PC-3 (cell line): ENCODE results near the gene NUTM2F. TPM values are rescaled to one million over a fixed set of nuclear protein-coding genes. Genes with fewer than 3 reads are reported as not detected.
"Not testable (repeated sequence)": the region's sequence is repeated elsewhere in the genome, so short reads cannot be mapped to it uniquely, and the experiment has no call there.

Source experiments
- ATAC-seq: fragments of 200-7000 bp; cut with Tn5 transposase; 2 replicates; pipeline ENCODE4 v1.9.1; 2020; ENCODE audit warnings: mild to moderate bottlenecking, moderate library complexity
- BruUV-seq: library from RNA; stranded (reverse); fragments of 400-500 nt; replicated peaks from 2 replicates; lab custom pipeline; 2021; lab: Mats Ljungman, UMichigan
- CTCF ChIA-PET: fragments of 300-600 bp; sonication (Branson Sonifier 250); formaldehyde crosslinking; loops from one replicate; lab custom pipeline; 2022; ENCODE audit warnings: antibody characterized with exemption; lab: Charles Lee
- POLR2A ChIA-PET: fragments of 300-600 bp; sonication (Branson Sonifier 250); formaldehyde crosslinking; loops from one replicate; lab custom pipeline; 2022; ENCODE audit warnings: antibody characterized with exemption; ENCODE audit not compliant: unreplicated experiment; lab: Charles Lee
- DNase-seq: peaks from one replicate; pipeline ENCODE4 v3.0.0-alpha.2; 2015
- H2AFZ ChIP-seq: fragments of 300-600 bp; sonication (generic); 2 replicates; pipeline ENCODE4 v1.6.0; 2016; ENCODE audit warnings: antibody characterized with exemption, low read length
- H3F3A ChIP-seq: fragments of 300-600 bp; sonication (generic); one replicate; pipeline ENCODE4 v1.6.0; 2017; ENCODE audit warnings: antibody characterized with exemption, low read length, control low read depth, mild to moderate bottlenecking; ENCODE audit not compliant: unreplicated experiment
- H3K27ac ChIP-seq: fragments of 300-600 bp; sonication (generic); 2 replicates; pipeline ENCODE4 v1.5.1; 2016; ENCODE audit warnings: mild to moderate bottlenecking, low read length
- H3K27me3 ChIP-seq: fragments of 300-600 bp; sonication (generic); 2 replicates; pipeline ENCODE4 v1.6.1; 2016; ENCODE audit warnings: low read length, mixed read lengths
- H3K36me3 ChIP-seq: fragments of 300-600 bp; sonication (generic); 2 replicates; pipeline ENCODE4 v1.6.1; 2016; ENCODE audit warnings: low read depth, mixed run types, low read length, mixed read lengths
- H3K4me1 ChIP-seq: fragments of 300-600 bp; sonication (generic); 2 replicates; pipeline ENCODE4 v1.5.1; 2016; ENCODE audit warnings: low read length; ENCODE audit not compliant: insufficient read depth
- H3K4me2 ChIP-seq: fragments of 300-600 bp; sonication (generic); 2 replicates; pipeline ENCODE4 v1.6.0; 2016; ENCODE audit warnings: low read length
- H3K4me3 ChIP-seq: fragments of 300-600 bp; sonication (generic); 2 replicates; pipeline ENCODE4 v1.5.1; 2016; ENCODE audit warnings: mild to moderate bottlenecking, low read length, mixed read lengths
- H3K79me2 ChIP-seq: fragments of 300-600 bp; sonication (generic); 2 replicates; pipeline ENCODE4 v1.6.1; 2017; ENCODE audit warnings: low read length, mixed read lengths
- H3K9ac ChIP-seq: fragments of 300-600 bp; sonication (generic); 2 replicates; pipeline ENCODE4 v1.6.0; 2016; ENCODE audit warnings: mild to moderate bottlenecking, low read length
- H3K9me2 ChIP-seq: fragments of 300-600 bp; sonication (generic); replicated peaks from 2 replicates; pipeline ENCODE4 v1.6.1; 2016; ENCODE audit warnings: mixed run types, low read length, mixed read lengths
- H3K9me3 ChIP-seq: fragments of 300-600 bp; sonication (generic); 2 replicates; pipeline ENCODE4 v1.6.1; 2016; ENCODE audit warnings: low read length, mixed read lengths
- H4K20me1 ChIP-seq: fragments of 300-600 bp; sonication (generic); 2 replicates; pipeline ENCODE4 v1.6.1; 2016; ENCODE audit warnings: low read length, mixed read lengths
- EZH2 ChIP-seq: fragments of 300-600 bp; sonication (generic); IDR thresholded peaks from one replicate; pipeline ENCODE4 v1.6.1; 2017; ENCODE audit warnings: antibody characterized with exemption, mild to moderate bottlenecking, low read length; ENCODE audit not compliant: unreplicated experiment
- EZH2phosphoT487 ChIP-seq: fragments of 300-600 bp; sonication (generic); IDR thresholded peaks from 2 replicates; pipeline ENCODE4 v1.6.1; 2018; ENCODE audit warnings: mild to moderate bottlenecking, antibody characterized with exemption, low read length, borderline replicate concordance
- intact Hi-C: fragments of 100-400 bp; cut with micrococcal nuclease; formaldehyde crosslinking; loops from 2 replicates; pipeline ENCODE4 v1.9.0; 2023
- total RNA-seq: library from RNA; depleted of rRNA; stranded (reverse); fragments of >200 nt; gene quantifications from 2 replicates; pipeline ENCODE4 v1.2.3, GENCODE V29; 2014
- TF ChIP-seq, protein P1 (sequence below): fragments of 300-600 bp; sonication (generic); conservative IDR thresholded peaks from 2 replicates; pipeline ENCODE4 v1.5.1; 2017; ENCODE audit warnings: antibody characterized with exemption, low read depth, mild to moderate bottlenecking, low read length

NUTM2F gene
- total RNA-seq, 1 experiment from 2014 or later, result not detected

DNA sequence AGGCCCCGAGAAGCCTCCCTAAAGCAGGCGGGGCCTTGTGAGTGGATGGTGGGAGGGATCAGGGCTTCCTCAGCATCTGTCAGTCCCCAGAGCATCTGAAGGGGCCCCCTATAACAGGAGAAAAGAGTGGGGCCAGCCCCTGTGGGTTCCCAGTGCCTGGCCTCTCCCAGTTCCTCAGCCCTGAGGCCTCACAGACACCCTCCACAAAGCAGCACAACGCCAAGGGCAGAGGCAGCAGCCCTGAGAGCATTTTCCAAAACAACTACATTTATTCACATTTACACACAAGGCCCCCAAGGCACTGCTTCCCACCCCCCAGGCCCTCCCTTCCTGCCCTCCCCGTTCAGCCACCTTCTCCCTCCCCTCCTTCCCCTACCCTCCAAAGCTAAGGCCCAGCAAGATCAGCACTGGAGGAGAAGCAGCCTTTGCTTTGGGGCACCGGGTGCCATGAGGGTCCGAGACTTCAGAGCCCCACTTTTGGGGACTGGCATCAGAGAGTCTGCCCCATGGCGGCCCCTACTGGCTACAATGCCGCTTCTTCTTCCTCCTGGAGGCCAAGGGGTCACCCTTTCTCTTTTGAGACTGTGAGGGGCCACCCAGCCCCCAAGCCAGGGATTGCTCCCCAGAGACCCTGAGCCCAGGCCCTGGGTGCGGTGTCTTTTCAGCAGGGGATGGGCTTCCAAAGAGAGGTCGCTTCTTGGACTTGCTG, 10.3 kb downstream of the NUTM2F start:
- POLR2A ChIA-PET, H3K9ac ChIP-seq, H4K20me1 ChIP-seq, H3K4me1 ChIP-seq, ATAC-seq, CTCF ChIA-PET, H3K27me3 ChIP-seq, H3K4me3 ChIP-seq, BruUV-seq, DNase-seq, H3K79me2 ChIP-seq, H3K9me2 ChIP-seq, H2AFZ ChIP-seq, intact Hi-C loops, H3K27ac ChIP-seq, H3K36me3 ChIP-seq, H3K9me3 ChIP-seq, H3K4me2 ChIP-seq, H3F3A ChIP-seq: not testable (repeated sequence)

DNA sequence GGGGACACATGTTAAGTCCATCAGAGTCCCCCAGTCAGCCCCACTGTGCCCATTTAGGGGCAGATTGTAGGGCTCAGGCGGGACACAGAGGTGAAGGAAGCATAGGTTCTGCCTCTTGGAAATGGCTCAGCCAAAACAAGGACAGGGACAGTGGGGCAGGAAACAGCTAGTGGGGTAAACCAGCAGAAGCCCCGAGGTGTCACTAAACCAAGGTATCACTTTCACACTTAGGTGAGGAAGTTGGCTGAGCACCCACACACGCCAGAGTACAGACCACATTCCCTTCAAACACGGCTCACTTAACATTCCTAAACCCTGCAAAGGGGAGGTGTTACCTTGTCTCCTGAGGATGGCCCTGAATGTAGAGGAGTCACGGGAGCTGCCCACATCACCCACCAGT, 12.2 kb downstream of the NUTM2F start:
- H3K4me2 ChIP-seq, H3K27me3 ChIP-seq, ATAC-seq, H3F3A ChIP-seq, H2AFZ ChIP-seq, H3K9me2 ChIP-seq, H3K9me3 ChIP-seq, intact Hi-C loops, H3K4me3 ChIP-seq, H3K79me2 ChIP-seq, CTCF ChIA-PET, BruUV-seq, POLR2A ChIA-PET, H3K4me1 ChIP-seq, H3K36me3 ChIP-seq, H3K27ac ChIP-seq, DNase-seq, H3K9ac ChIP-seq, H4K20me1 ChIP-seq: not testable (repeated sequence)

DNA sequence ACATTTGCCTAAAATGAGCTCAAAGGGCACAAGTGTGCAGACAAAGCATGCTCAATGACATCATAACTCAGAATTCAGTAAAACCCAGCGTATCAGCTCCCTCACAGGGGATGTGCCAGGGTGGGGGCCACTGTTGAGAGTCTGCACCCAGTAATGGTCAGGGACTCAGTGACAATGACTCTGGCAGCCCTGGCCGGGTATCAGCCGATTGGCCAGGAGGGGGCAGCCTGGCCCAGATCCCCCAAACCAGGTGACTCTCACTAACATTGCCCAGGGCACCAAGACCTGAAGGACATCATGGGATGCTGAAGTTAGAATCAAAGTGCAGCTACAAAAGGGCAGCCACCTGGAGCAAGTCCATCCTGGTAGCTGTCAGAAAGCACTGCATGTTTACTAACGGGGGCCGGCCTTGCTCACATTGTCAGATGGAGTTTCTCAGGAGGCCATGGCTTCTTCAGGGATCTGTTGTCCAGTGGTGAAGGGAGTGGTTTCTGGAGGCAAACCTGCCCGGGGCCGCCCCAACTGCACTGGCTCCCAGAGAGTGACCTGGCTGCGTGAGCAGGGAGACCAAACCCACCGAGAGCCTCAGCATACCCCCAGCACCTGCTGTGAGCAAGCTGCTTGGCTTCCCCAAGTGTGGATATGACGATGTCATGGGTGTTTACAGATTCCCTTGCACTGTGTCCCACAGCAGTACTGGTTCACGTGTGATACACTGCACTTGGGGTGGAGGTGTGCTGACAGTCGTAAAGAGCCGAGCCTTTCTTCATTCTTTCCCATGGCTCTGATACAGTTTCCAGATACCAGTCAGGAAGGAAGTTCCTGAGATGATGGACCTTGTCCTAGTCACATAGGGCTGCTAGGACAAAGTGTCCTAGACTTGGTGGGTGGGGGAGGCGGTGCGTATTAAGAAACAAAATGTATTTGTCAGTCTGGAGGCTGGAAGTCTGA, 13.1 kb downstream of the NUTM2F start:
- POLR2A ChIA-PET, H3K27ac ChIP-seq, H3K79me2 ChIP-seq, H3K9me3 ChIP-seq, H3F3A ChIP-seq, H3K4me2 ChIP-seq, CTCF ChIA-PET, H3K4me3 ChIP-seq, DNase-seq, H3K9me2 ChIP-seq, H3K4me1 ChIP-seq, H3K36me3 ChIP-seq, H4K20me1 ChIP-seq, H3K27me3 ChIP-seq, intact Hi-C loops, H2AFZ ChIP-seq, BruUV-seq, H3K9ac ChIP-seq, ATAC-seq: not testable (repeated sequence)

DNA sequence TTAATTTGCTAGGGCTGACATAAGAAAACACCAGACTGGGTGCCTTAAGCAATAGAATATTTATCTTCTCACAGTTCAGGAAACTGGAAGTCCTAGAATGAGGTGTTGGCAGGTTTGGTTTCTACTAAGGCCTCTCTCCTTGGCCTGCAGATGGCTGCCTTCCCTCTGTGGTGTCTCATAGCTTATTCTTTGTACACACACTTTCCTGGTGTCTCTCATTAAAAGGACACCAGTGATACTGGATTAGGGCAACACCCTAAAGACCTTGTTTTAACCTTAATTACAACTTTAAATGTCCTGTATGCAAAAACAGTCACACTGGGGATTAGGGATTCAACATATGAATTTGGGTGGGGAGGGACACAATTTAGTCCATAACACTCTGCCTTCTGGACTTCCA, 25.1 kb downstream of the NUTM2F start:
- no TSS peak for BruUV-seq
- intact Hi-C loops, result no loop called here
- CTCF ChIA-PET, result no interaction called here

More for the DNA sequence above, 25.1 kb downstream of the NUTM2F start:
- Histone ChIP-seq H3K4me2 (no peak overlapping the region), H3K9ac (no peak overlapping the region), H3K27me3 (no peaks in the 10 kb centered on the region), H4K20me1 (no peaks in the 10 kb centered on the region), H3K9me3 (no peaks in the 10 kb centered on the region), H3F3A (no peaks in the 10 kb centered on the region), H3K4me3 (no peak overlapping the region), H3K36me3 (no peaks in the 10 kb centered on the region), H3K9me2 (no peaks in the 10 kb centered on the region), H3K27ac (no peak overlapping the region), H2AFZ (no peak overlapping the region), H3K4me1 (no peaks in the 10 kb centered on the region), H3K79me2 (no peaks in the 10 kb centered on the region)
- no peak for TF ChIP-seq EZH2phosphoT487
- TF ChIP-seq, protein P1, sequence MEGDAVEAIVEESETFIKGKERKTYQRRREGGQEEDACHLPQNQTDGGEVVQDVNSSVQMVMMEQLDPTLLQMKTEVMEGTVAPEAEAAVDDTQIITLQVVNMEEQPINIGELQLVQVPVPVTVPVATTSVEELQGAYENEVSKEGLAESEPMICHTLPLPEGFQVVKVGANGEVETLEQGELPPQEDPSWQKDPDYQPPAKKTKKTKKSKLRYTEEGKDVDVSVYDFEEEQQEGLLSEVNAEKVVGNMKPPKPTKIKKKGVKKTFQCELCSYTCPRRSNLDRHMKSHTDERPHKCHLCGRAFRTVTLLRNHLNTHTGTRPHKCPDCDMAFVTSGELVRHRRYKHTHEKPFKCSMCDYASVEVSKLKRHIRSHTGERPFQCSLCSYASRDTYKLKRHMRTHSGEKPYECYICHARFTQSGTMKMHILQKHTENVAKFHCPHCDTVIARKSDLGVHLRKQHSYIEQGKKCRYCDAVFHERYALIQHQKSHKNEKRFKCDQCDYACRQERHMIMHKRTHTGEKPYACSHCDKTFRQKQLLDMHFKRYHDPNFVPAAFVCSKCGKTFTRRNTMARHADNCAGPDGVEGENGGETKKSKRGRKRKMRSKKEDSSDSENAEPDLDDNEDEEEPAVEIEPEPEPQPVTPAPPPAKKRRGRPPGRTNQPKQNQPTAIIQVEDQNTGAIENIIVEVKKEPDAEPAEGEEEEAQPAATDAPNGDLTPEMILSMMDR, result no peak
- no peak for TF ChIP-seq EZH2
- no peak for DNase-seq
- ATAC-seq, result no peak
- POLR2A ChIA-PET, result no interaction called here
